Measurements from ENCODE around the gene POLDIP3.

Gene POLDIP3

DNA sequence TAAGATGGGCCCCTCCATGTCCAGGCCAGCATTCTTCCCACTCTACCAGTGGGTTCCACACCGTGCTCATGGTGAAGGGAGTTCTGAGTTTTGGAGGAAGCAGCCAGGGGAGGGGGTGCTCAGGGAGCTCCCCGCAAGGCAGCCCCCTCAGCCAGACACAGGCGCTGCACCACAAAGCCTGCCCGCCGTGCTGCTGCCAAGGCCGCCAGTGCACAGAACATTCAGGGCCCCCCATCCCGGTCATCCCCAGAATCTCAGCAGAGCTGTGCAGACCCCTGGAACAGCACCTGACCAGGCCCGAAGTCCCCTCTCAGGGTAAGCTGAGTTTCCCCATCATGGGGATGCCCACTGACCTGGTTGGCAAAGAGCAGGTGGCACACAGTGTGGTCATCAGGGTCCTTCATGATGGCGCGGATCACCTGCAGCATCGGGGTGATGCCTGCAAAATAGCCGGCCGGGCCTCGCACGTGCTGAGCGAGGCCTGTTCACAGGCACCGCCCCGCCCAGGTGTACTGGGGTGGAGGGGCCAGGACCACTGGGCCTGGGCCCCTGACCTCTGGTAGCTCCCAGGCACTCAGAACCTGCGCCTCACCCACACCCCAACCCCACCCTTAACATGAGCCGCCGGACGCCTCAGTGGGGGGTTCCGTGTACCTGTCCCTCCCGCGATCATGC, 12.4 kb upstream of the POLDIP3 start:
- Histone ChIP-seq H3K27ac (ENCODE audit: low read length) (no peak overlapping the region), H3K4me3 (ENCODE audit: low read length) (no peak overlapping the region), H3K9me3 (ENCODE audit: control insufficient read depth, insufficient read depth, low read length) (no peaks in the 10 kb centered on the region), H3K4me1 (ENCODE audit: control insufficient read depth, insufficient read depth, low read length) (no peaks in the 10 kb centered on the region), H3K27me3 (ENCODE audit: control insufficient read depth, insufficient read depth, low read length) (no peaks in the 10 kb centered on the region), H3K36me3 (ENCODE audit: control insufficient read depth, insufficient read depth, low read length) (peaks cover 25% of the 10 kb centered on the region)
- no peak for DNase-seq (ENCODE audit: low read depth, low spot score)
- WGBS (ENCODE audit: insufficient coverage, insufficient read length): no CpG with 5 or more reads among the region's 25 CpGs

DNA sequence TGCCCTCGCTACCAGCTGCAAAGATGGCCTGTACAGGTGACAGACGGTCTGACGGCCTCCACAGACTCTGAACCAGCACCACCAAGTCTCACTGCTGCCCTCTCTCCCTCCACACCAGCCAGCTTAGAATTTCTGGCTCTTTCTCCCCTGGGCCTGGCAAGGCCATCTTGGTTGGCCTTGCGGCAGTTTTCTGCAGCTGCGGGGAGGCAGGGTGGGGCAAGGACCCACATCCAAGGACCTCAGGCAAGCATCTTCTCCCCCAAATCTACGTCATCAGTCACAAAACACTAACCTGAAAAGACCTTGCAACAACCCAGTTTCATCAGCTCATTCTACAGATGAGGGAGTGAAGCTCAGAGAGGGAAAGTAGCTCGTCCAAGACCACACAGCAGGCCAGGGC, 11.7 kb upstream of the POLDIP3 start:
- WGBS (ENCODE audit: insufficient coverage, insufficient read length): no CpG with 5 or more reads among the region's 7 CpGs
- Histone ChIP-seq H3K27me3 (ENCODE audit: control insufficient read depth, insufficient read depth, low read length) (no peaks in the 10 kb centered on the region), H3K36me3 (ENCODE audit: control insufficient read depth, insufficient read depth, low read length) (peaks cover 25% of the 10 kb centered on the region), H3K27ac (ENCODE audit: low read length) (no peak overlapping the region), H3K4me3 (ENCODE audit: low read length) (no peak overlapping the region), H3K9me3 (ENCODE audit: control insufficient read depth, insufficient read depth, low read length) (no peaks in the 10 kb centered on the region), H3K4me1 (ENCODE audit: control insufficient read depth, insufficient read depth, low read length) (no peaks in the 10 kb centered on the region)
- DNase-seq (ENCODE audit: low read depth, low spot score): no peak

DNA sequence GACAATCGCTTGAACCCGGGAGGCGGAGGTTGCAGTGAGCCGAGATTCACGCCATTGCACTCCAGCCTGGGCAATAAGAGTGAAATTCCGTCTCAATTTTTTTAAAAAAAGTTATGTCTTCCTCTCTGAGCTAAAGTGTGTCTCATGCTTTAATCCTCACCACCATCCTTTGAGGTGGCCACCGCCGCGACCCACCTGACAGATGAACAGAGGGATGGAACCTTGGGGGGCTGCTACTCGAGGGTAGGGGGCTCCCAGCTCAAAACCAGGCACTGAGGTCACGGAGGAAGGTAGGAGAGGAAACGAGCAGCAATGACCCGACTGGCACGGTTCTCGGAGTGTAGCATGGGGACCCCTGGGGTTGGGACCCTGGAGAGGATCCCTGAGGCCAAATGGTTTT, 10.7 kb upstream of the POLDIP3 start:
- WGBS (ENCODE audit: insufficient coverage, insufficient read length): no CpG with 5 or more reads among the region's 15 CpGs
- DNase-seq (ENCODE audit: low read depth, low spot score): no peak

DNA sequence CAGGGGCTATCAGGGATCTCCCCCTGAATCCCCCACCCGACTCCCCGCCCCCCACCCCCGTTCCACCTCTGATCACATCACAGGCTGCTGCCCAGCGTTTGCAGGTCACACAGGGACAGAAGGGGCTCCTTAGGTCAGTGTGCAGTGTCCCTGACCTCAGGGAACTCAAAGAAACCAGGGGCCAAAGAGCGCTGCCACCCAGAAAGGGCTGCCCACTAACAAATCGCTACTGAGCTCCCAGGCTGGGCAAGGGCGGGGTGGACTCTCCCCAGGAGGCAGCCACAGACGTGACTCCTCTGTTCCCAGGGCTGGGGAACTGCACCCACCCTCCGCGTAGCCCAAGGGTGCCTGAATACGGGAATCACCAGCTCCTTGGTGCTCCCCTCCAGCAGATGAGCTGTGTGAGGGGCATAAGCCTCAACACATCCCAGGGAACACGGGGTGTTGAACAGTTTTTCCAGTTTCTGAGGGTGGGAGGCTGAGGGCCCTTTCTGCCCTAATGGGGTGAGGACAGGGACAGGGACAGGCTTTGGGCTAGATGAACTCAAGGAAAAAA, 9.9 kb upstream of the POLDIP3 start:
- Histone ChIP-seq H3K4me1 (ENCODE audit: control insufficient read depth, insufficient read depth, low read length) (no peaks in the 10 kb centered on the region), H3K4me3 (ENCODE audit: low read length) (no peak overlapping the region), H3K36me3 (ENCODE audit: control insufficient read depth, insufficient read depth, low read length) (peaks cover 21% of the 10 kb centered on the region), H3K9me3 (ENCODE audit: control insufficient read depth, insufficient read depth, low read length) (no peaks in the 10 kb centered on the region), H3K27me3 (ENCODE audit: control insufficient read depth, insufficient read depth, low read length) (no peaks in the 10 kb centered on the region), H3K27ac (ENCODE audit: low read length) (no peak overlapping the region)
- no CpG with 5 or more reads among the region's 12 CpGs for WGBS (ENCODE audit: insufficient coverage, insufficient read length)
- no peak for DNase-seq (ENCODE audit: low read depth, low spot score)

More for the DNA sequence above, 10.7 kb upstream of the POLDIP3 start:
- Histone ChIP-seq H3K4me3 (ENCODE audit: low read length) (no peak overlapping the region), H3K4me1 (ENCODE audit: control insufficient read depth, insufficient read depth, low read length) (no peaks in the 10 kb centered on the region), H3K27me3 (ENCODE audit: control insufficient read depth, insufficient read depth, low read length) (no peaks in the 10 kb centered on the region), H3K9me3 (ENCODE audit: control insufficient read depth, insufficient read depth, low read length) (no peaks in the 10 kb centered on the region), H3K36me3 (ENCODE audit: control insufficient read depth, insufficient read depth, low read length) (peaks cover 21% of the 10 kb centered on the region), H3K27ac (ENCODE audit: low read length) (no peak overlapping the region)

DNA sequence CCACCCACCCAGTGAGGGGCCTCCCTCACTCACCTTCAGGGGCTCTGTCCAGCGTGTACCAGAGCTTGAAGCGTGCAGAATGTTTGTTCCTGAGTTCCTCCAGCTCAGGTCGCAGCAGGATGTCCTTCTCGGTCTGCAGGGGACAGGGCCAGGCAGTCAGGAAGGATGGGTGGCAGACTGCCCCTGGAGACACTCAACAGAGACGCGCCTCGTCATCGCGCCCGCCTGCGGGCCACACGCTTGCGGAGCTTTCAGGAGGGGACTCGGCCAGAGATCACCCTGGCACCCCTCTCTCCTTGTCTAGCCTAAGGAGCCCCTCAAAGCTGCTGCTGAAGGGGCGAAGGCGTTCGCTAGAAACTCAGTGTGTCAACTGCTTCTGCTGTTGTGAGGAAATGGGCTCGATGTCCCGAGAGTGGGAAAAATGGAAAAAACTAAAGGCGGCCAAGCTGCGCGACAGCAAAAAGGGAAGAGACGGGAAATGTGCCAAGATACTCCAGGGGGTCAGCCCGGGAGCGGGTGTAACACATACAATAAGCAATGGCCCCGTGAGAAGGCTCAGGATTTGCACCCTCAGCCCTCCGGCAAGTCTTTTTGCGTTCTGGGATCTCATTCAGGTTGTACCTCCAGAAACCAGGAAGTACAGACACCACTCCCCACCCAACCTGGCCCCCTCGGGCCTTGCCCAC, 9.2 kb upstream of the POLDIP3 start:
- H3K27me3 ChIP-seq (ENCODE audit: control insufficient read depth, insufficient read depth, low read length): no peaks in the 10 kb centered on the region
- no peak overlapping the region for H3K4me3 ChIP-seq (ENCODE audit: low read length)
- no peak for DNase-seq (ENCODE audit: low read depth, low spot score)
- H3K9me3 ChIP-seq (ENCODE audit: control insufficient read depth, insufficient read depth, low read length): no peaks in the 10 kb centered on the region
- no peak overlapping the region for H3K27ac ChIP-seq (ENCODE audit: low read length)
- WGBS (ENCODE audit: insufficient coverage, insufficient read length): no CpG with 5 or more reads among the region's 29 CpGs
- no peaks in the 10 kb centered on the region for H3K4me1 ChIP-seq (ENCODE audit: control insufficient read depth, insufficient read depth, low read length)
- H3K36me3 ChIP-seq (ENCODE audit: control insufficient read depth, insufficient read depth, low read length): peaks cover 26% of the 10 kb centered on the region

DNA sequence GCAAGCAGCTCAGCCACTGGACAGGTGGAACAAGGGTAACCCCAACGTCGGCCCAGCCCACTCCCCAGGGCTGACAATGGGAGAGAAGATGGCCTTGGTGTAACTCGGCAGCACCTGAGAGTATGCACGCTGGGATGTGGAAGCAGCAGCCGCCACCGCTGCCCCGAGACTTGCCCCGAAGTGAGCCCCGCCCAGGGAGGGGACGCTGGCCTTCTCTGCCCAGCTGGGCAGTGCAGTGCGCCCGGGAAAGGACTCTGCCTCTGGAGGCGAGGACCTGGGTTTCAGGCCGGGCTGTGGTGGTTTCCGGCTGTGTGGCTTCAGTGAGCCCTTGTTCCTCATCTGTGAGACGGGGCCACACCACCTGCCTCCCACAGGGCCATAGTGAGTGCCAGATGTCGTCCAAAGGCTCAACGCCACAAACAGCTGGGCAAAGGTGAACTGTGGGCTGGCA, 8.6 kb upstream of the POLDIP3 start:
- WGBS (ENCODE audit: insufficient coverage, insufficient read length): no CpG with 5 or more reads among the region's 18 CpGs
- Histone ChIP-seq H3K9me3 (ENCODE audit: control insufficient read depth, insufficient read depth, low read length) (no peaks in the 10 kb centered on the region), H3K4me3 (ENCODE audit: low read length) (no peak overlapping the region), H3K27me3 (ENCODE audit: control insufficient read depth, insufficient read depth, low read length) (no peaks in the 10 kb centered on the region), H3K27ac (ENCODE audit: low read length) (no peak overlapping the region), H3K36me3 (ENCODE audit: control insufficient read depth, insufficient read depth, low read length) (peaks cover 26% of the 10 kb centered on the region), H3K4me1 (ENCODE audit: control insufficient read depth, insufficient read depth, low read length) (no peaks in the 10 kb centered on the region)
- no peak for DNase-seq (ENCODE audit: low read depth, low spot score)

DNA sequence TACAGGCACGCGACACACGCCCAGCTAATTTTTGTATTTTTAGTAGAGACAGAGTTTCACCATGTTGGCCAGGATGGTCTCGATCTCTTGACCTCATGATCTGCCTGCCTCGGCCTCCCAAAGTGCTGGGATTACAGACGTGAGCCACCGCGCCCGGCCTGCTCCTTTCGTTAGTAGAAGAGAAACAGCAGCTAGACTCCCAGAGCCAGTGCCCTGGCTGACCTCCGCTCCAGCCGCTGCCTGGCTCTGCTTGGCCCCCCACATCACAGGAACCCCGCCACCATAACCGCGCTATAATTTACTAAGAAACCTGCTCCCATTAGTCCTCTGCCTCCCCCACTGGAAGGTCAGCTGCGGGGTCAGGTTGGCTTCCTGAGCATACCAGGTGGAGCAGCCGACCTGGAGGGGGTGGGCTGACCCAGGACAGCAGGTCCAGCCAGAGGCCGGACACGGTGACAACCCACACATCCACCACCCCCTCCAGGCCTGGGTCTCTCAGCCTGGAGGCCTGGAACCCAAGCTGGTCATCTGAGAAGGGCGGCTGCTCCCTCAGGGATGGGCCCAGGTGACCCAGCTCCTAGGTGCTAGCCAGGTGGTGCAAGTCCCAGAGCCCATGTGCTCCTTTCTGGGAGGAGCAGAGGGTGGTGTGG, 7.5 kb upstream of the POLDIP3 start:
- H3K4me1 ChIP-seq (ENCODE audit: control insufficient read depth, insufficient read depth, low read length): no peaks in the 10 kb centered on the region
- no CpG with 5 or more reads among the region's 20 CpGs for WGBS (ENCODE audit: insufficient coverage, insufficient read length)
- no peak for DNase-seq (ENCODE audit: low read depth, low spot score)
- peaks cover 18% of the 10 kb centered on the region for H3K36me3 ChIP-seq (ENCODE audit: control insufficient read depth, insufficient read depth, low read length)
- no peak overlapping the region for H3K4me3 ChIP-seq (ENCODE audit: low read length)
- no peaks in the 10 kb centered on the region for H3K9me3 ChIP-seq (ENCODE audit: control insufficient read depth, insufficient read depth, low read length)
- H3K27me3 ChIP-seq (ENCODE audit: control insufficient read depth, insufficient read depth, low read length): no peaks in the 10 kb centered on the region
- H3K27ac ChIP-seq (ENCODE audit: low read length): no peak overlapping the region

DNA sequence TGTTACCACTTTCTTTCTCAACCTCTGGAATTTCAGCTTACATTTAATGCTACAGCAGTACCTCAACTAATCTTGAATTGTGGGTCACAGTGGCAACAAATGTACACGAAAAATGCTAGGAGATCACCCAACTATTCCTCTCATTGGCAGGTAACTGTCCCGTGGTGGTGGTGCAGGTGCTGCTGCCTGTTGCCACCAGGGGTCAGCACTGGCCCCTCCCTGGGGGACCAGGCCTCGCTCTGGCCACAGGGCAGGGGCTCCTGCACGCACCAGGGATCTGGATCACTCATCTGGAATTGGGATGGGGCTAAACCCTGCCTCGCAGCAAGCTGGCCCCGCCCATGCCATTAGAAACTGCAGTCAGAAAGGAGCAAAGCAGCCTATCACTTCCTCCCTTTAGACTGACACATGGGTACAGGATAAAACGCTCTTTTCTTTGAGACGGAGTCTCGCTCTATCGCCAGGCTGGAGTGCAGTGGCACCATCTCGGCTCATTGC, 6.9 kb upstream of the POLDIP3 start:
- peaks cover 11% of the 10 kb centered on the region for H3K36me3 ChIP-seq (ENCODE audit: control insufficient read depth, insufficient read depth, low read length)
- no peaks in the 10 kb centered on the region for H3K4me1 ChIP-seq (ENCODE audit: control insufficient read depth, insufficient read depth, low read length)
- DNase-seq (ENCODE audit: low read depth, low spot score): peak; percentile 66
- no peaks in the 10 kb centered on the region for H3K27me3 ChIP-seq (ENCODE audit: control insufficient read depth, insufficient read depth, low read length)
- no peaks in the 10 kb centered on the region for H3K9me3 ChIP-seq (ENCODE audit: control insufficient read depth, insufficient read depth, low read length)
- H3K4me3 ChIP-seq (ENCODE audit: low read length): no peak overlapping the region
- no CpG with 5 or more reads among the region's 11 CpGs for WGBS (ENCODE audit: insufficient coverage, insufficient read length)
- no peak overlapping the region for H3K27ac ChIP-seq (ENCODE audit: low read length)

DNA sequence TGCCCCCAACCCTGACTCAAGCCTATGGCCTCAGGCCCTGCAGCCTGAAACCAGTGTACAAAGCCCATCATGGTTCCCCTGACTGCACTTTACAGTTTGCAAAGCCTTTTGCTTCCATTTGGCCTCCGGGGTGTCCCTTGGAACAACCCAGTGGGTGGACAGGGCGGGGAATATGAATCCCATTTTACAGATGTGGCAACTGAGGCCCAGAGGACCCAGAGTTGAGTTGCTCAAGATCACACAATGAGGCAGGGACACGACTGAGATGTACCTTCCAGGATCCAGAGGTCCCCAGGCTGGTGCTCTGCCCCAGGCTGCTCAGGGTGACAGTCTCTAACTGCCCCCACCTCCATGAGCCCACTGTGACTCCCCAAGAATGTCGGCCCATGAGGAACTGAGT, 5.4 kb upstream of the POLDIP3 start:
- H3K27me3 ChIP-seq (ENCODE audit: control insufficient read depth, insufficient read depth, low read length): no peaks in the 10 kb centered on the region
- H3K9me3 ChIP-seq (ENCODE audit: control insufficient read depth, insufficient read depth, low read length): no peaks in the 10 kb centered on the region
- WGBS (ENCODE audit: insufficient coverage, insufficient read length): no CpG with 5 or more reads among the region's 4 CpGs
- H3K27ac ChIP-seq (ENCODE audit: low read length): no peak overlapping the region
- no peak overlapping the region for H3K4me3 ChIP-seq (ENCODE audit: low read length)
- no peak for DNase-seq (ENCODE audit: low read depth, low spot score)
- H3K4me1 ChIP-seq (ENCODE audit: control insufficient read depth, insufficient read depth, low read length): no peaks in the 10 kb centered on the region
- H3K36me3 ChIP-seq (ENCODE audit: control insufficient read depth, insufficient read depth, low read length): peaks cover 8% of the 10 kb centered on the region; the same call in 1 of the 2 replicates

DNA sequence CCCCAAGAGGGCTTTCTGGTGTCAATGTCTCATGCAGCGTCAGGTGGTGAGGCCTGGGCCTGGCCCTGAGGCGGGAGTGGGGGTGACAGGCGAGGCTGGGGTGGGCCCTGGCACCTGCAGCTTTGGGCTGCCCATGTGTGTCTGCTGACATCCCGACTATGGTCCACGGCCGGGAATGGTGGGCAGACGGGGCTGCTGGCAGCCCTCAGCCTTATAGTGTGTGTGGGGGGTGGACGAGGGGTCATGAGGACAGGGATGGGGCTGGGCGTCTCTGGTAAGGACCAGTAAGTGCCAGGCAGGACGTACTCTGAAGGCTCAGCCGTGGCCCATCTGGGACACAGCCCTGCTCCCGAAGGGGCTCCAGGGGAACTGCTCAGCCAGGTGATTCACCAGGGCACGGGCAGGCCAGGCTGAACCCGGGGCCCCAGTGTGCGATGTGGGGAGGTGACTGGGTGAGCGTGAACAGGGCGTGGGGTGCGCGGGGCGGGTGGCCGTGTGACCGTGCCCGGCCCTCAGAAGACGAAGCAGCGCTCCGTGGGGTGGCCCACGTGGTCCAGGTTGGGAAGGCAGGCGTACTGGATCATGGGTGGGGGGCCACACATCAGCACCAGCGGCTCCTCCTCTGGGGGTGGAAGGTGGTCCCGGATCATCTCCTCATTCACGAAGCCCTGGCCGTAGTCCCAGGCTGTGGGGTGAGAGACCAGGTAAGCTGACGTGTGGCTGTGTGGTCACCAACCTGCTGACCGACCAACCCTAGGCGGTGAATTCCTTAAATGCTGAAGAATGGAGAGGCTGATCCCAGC, 4.8 kb upstream of the POLDIP3 start:
- no peak for DNase-seq (ENCODE audit: low read depth, low spot score)
- no peaks in the 10 kb centered on the region for H3K9me3 ChIP-seq (ENCODE audit: control insufficient read depth, insufficient read depth, low read length)
- no peak overlapping the region for H3K27ac ChIP-seq (ENCODE audit: low read length)
- peaks cover 8% of the 10 kb centered on the region; the same call in 1 of the 2 replicates for H3K36me3 ChIP-seq (ENCODE audit: control insufficient read depth, insufficient read depth, low read length)
- H3K27me3 ChIP-seq (ENCODE audit: control insufficient read depth, insufficient read depth, low read length): no peaks in the 10 kb centered on the region
- no peaks in the 10 kb centered on the region for H3K4me1 ChIP-seq (ENCODE audit: control insufficient read depth, insufficient read depth, low read length)
- no peak overlapping the region for H3K4me3 ChIP-seq (ENCODE audit: low read length)
- WGBS (ENCODE audit: insufficient coverage, insufficient read length): no CpG with 5 or more reads among the region's 35 CpGs
